Stomach (tissue), 4 donors: ENCODE measurements around the gene ANKRD10.

Source experiments
- CTCF ChIP-seq, 7 experiments: fragments of 450-650 bp in 4 of 7; fragments of 200-600 bp in 3 of 7; sonication (generic) in 3 of 7; IDR thresholded peaks; one replicate each; pipeline ENCODE4 v1.5.1; 2016 to 2019; ENCODE audit warnings: antibody characterized with exemption in 7 of 7, control low read depth in 2 of 7, mild to moderate bottlenecking in 1 of 7
- EP300 ChIP-seq: sonication (generic); formaldehyde crosslinking; IDR thresholded peaks from one replicate; pipeline ENCODE4 v1.6.1; 2017; ENCODE audit warnings: antibody characterized with exemption
- POLR2A ChIP-seq, 4 donors: fragments of 450-650 bp; IDR thresholded peaks; one replicate each; pipeline ENCODE4 v1.6.1; 2016; ENCODE audit warnings: antibody characterized with exemption in 4 of 4, control low read depth in 2 of 4, mild to moderate bottlenecking in 1 of 4, moderate library complexity in 1 of 4
- POLR2AphosphoS5 ChIP-seq, 3 donors: sonication (generic); formaldehyde crosslinking; IDR thresholded peaks; one replicate each; pipeline ENCODE4 v1.6.1; 2016; ENCODE audit warnings: antibody characterized with exemption in 3 of 3

- no peak for TF ChIP-seq CTCF (IDR thresholded peaks at IDR 0.05)
- no peak for TF ChIP-seq POLR2A (IDR thresholded peaks at IDR 0.05)
- TF ChIP-seq POLR2AphosphoS5 (IDR thresholded peaks at IDR 0.05) = no peak
- TF ChIP-seq EP300 = no peak
Measured at GRCh38 chr13:110944968-110945927, 30.4 kb upstream of the ANKRD10 start.
